HEK293 (cell line): ENCODE data around the gene ZNF768.

ENCODE experiments used
- CTCF ChIA-PET: fragments of 350-600 bp; formaldehyde crosslinking; extraction: SDS; loops from one replicate; lab custom pipeline; 2021; ENCODE audit warnings: antibody characterized with exemption; lab: Yijun Ruan, JAX
- POLR2A ChIA-PET: fragments of 300-600 bp; formaldehyde crosslinking; extraction: SDS; loops from one replicate; lab custom pipeline; 2020; ENCODE audit warnings: antibody characterized with exemption, inconsistent platforms; lab: Yijun Ruan, JAX
- H3K27ac ChIP-seq: fragments of 200-500 bp; sonication (Bioruptor generic); 2 replicates; pipeline ENCODE4 v1.5.1; 2014; ENCODE audit warnings: low read depth, low read length, control low read depth, inconsistent platforms; ENCODE audit errors: extremely low read depth
- H3K36me3 ChIP-seq, 2 experiments: fragments of 200-500 bp in 1 of 2; sonication (Bioruptor generic) in 1 of 2; 1 replicate in 1 of 2; 2 replicates in 1 of 2; pipeline ENCODE4 v1.5.1; 2014 to 2017; ENCODE audit warnings: inconsistent platforms in 2 of 2, low read length in 2 of 2; ENCODE audit not compliant: control insufficient read depth in 2 of 2, insufficient read depth in 1 of 2
- H3K4me1 ChIP-seq: fragments of 200-500 bp; sonication (Bioruptor generic); 2 replicates; pipeline ENCODE4 v1.5.1; 2014; ENCODE audit warnings: mild to moderate bottlenecking, low read length, inconsistent platforms; ENCODE audit not compliant: control insufficient read depth, insufficient read depth
- H3K4me3 ChIP-seq: 2 replicates; pipeline ENCODE4 v1.5.1; 2011; ENCODE audit warnings: low read depth, mild to moderate bottlenecking, control low read depth, low read length, moderate library complexity
- H3K9me3 ChIP-seq: fragments of 200-500 bp; sonication (Bioruptor generic); 2 replicates; pipeline ENCODE4 v1.5.1; 2014; ENCODE audit warnings: low read depth, low read length, inconsistent platforms; ENCODE audit not compliant: control insufficient read depth, insufficient read depth
- GLIS1 ChIP-seq: fragments of 450-650 bp; formaldehyde crosslinking; IDR thresholded peaks from 2 replicates; pipeline ENCODE4 v1.5.1; 2016; ENCODE audit warnings: missing biosample characterization, missing genetic modification characterization
- PATZ1 ChIP-seq: fragments of 450-650 bp; formaldehyde crosslinking; IDR thresholded peaks from 2 replicates; pipeline ENCODE4 v1.5.1; 2016; ENCODE audit warnings: missing biosample characterization, missing genetic modification characterization
- PRDM4 ChIP-seq: fragments of 450-650 bp; formaldehyde crosslinking; IDR thresholded peaks from 2 replicates; pipeline ENCODE4 v1.5.1; 2017; ENCODE audit warnings: missing biosample characterization, missing genetic modification characterization
- SP3 ChIP-seq: fragments of 450-650 bp; formaldehyde crosslinking; IDR thresholded peaks from 2 replicates; pipeline ENCODE4 v1.5.1; 2016; ENCODE audit warnings: missing biosample characterization, missing genetic modification characterization
- SP7 ChIP-seq: fragments of 450-650 bp; formaldehyde crosslinking; IDR thresholded peaks from 2 replicates; pipeline ENCODE4 v1.5.1; 2016; ENCODE audit warnings: missing biosample characterization, missing genetic modification characterization
- ZBTB17 ChIP-seq: fragments of 450-650 bp; formaldehyde crosslinking; IDR thresholded peaks from 2 replicates; pipeline ENCODE4 v1.5.1; 2016; ENCODE audit warnings: missing biosample characterization, missing genetic modification characterization
- ZEB2 ChIP-seq: fragments of 450-650 bp; formaldehyde crosslinking; IDR thresholded peaks from 2 replicates; pipeline ENCODE4 v1.5.1; 2016; ENCODE audit warnings: missing biosample characterization, missing genetic modification characterization
- ZFHX2 ChIP-seq: fragments of 450-650 bp; formaldehyde crosslinking; conservative IDR thresholded peaks from 2 replicates; pipeline ENCODE4 v1.5.1; 2016; ENCODE audit warnings: missing biosample characterization, missing genetic modification characterization
- ZIC2 ChIP-seq: fragments of 450-650 bp; formaldehyde crosslinking; IDR thresholded peaks from 2 replicates; pipeline ENCODE4 v1.5.1; 2016; ENCODE audit warnings: missing biosample characterization, missing genetic modification characterization
- ZNF16 ChIP-seq: fragments of 450-650 bp; formaldehyde crosslinking; IDR thresholded peaks from 2 replicates; pipeline ENCODE4 v1.5.1; 2016; ENCODE audit warnings: low read depth, missing biosample characterization, missing genetic modification characterization
- ZNF174 ChIP-seq: fragments of 450-650 bp; formaldehyde crosslinking; IDR thresholded peaks from 2 replicates; pipeline ENCODE4 v1.5.0; 2017; ENCODE audit warnings: missing biosample characterization, mild to moderate bottlenecking, missing genetic modification characterization
- ZNF2 ChIP-seq: fragments of 450-650 bp; formaldehyde crosslinking; IDR thresholded peaks from 2 replicates; pipeline ENCODE4 v1.5.1; 2016; ENCODE audit warnings: missing biosample characterization, missing genetic modification characterization
- ZNF211 ChIP-seq: fragments of 450-650 bp; formaldehyde crosslinking; IDR thresholded peaks from 2 replicates; pipeline ENCODE4 v1.5.1; 2016; ENCODE audit warnings: low read depth, missing biosample characterization, missing genetic modification characterization
- ZNF274 ChIP-seq, 2 experiments: fragments of 200-500 bp in 1 of 2; fragments of 450-650 bp in 1 of 2; sonication (Bioruptor generic) in 1 of 2; formaldehyde crosslinking in 1 of 2; IDR thresholded peaks; 2 replicates each; pipeline versions ENCODE4 v1.5.1 to v1.6.1; 2014 to 2016; ENCODE audit warnings: borderline replicate concordance in 1 of 2, inconsistent platforms in 1 of 2, low read length in 1 of 2, missing biosample characterization in 1 of 2, missing genetic modification characterization in 1 of 2
- ZNF398 ChIP-seq: fragments of 450-650 bp; formaldehyde crosslinking; IDR thresholded peaks from 2 replicates; pipeline ENCODE4 v1.5.1; 2017; ENCODE audit warnings: missing biosample characterization, missing genetic modification characterization
- ZNF404 ChIP-seq: fragments of 450-650 bp; formaldehyde crosslinking; IDR thresholded peaks from 2 replicates; pipeline ENCODE4 v1.5.1; 2017; ENCODE audit warnings: missing biosample characterization, missing genetic modification characterization
- ZNF623 ChIP-seq: fragments of 450-650 bp; formaldehyde crosslinking; IDR thresholded peaks from 2 replicates; pipeline ENCODE4 v1.5.1; 2016; ENCODE audit warnings: missing biosample characterization, missing genetic modification characterization
- ZNF670 ChIP-seq: fragments of 450-650 bp; formaldehyde crosslinking; IDR thresholded peaks from 2 replicates; pipeline ENCODE4 v1.5.1; 2016; ENCODE audit warnings: missing biosample characterization, missing genetic modification characterization, low read depth
- ZNF777 ChIP-seq: fragments of 450-650 bp; formaldehyde crosslinking; IDR thresholded peaks from 2 replicates; pipeline ENCODE4 v1.5.1; 2017; ENCODE audit warnings: missing biosample characterization, missing genetic modification characterization, borderline replicate concordance
- ZSCAN23 ChIP-seq: fragments of 450-650 bp; formaldehyde crosslinking; IDR thresholded peaks from 2 replicates; pipeline ENCODE4 v1.5.1; 2016; ENCODE audit warnings: missing biosample characterization, missing genetic modification characterization
- ZSCAN30 ChIP-seq: fragments of 450-650 bp; IDR thresholded peaks from 2 replicates; pipeline ENCODE4 v1.5.1; 2018; ENCODE audit warnings: missing biosample characterization, mild to moderate bottlenecking, missing genetic modification characterization, moderate library complexity

The ZNF768 gene

GRCh38 chr16:30552956-30553355, 26.6 kb upstream of the ZNF768 start:
- TF ChIP-seq ZBTB17 (tag by site-specific recombination), result 0 out of 2 replicates have a peak, but pooled peaks have one; percentile 6
- TF ChIP-seq ZNF670 (tag by site-specific recombination), result no peak
- Histone ChIP-seq H3K4me1 (peaks cover 14% of the 10 kb centered on the region), H3K36me3 (peaks cover 9 to 37% of the 10 kb centered on the region in 2 experiments; a peak in 2 of 3 replicates), H3K9me3 (no peaks in the 10 kb centered on the region), H3K4me3 (no peak overlapping the region), H3K27ac (no peak overlapping the region; the same call in 1 of the 2 replicates)
- ChIA-PET CTCF (interaction anchor here (0.6 to 1.1 kb wide), 2 partner anchors 11 to 76 kb away, joined by 3 read pairs; no protein-coding TSS in a partner anchor), POLR2A (interaction anchor here (1.5 to 1.8 kb wide), 3 partner anchors 18 to 26 kb away, joined by 4 to 7 read pairs (median 6); partner anchors contain the start of gene ZNF747)

- ChIA-PET CTCF (interaction anchor here (0.7 kb wide), 1 partner anchor 580 kb away, joined by 6 read pairs; no protein-coding TSS in a partner anchor), POLR2A (interaction anchor here (0.5 to 1.8 kb wide), 7 partner anchors 16 to 332 kb away, joined by 3 to 7 read pairs (median 5); partner anchors contain the start of genes DCTPP1, FBRS, ZNF688 and ZNF747)
- Histone ChIP-seq H3K4me3 (no peak overlapping the region), H3K27ac (no peak overlapping the region), H3K36me3 (peaks cover 9 to 37% of the 10 kb centered on the region in 2 experiments; a peak in 2 of 3 replicates), H3K9me3 (no peaks in the 10 kb centered on the region), H3K4me1 (peaks cover 11% of the 10 kb centered on the region)
- TF ChIP-seq SP3 (tag by site-specific recombination) (no peak), ZSCAN23 (tag by site-specific recombination) (no peak), ZNF274 (IDR thresholded peaks at IDR 0.05; ENCODE audit: low read length) (no peak), ZNF274 (tag by site-specific recombination; IDR thresholded peaks at IDR 0.05; ENCODE audit: borderline replicate concordance) (no peak), ZNF211 (tag by site-specific recombination) (no peak)
Observed at GRCh38 chr16:30551781-30552180, 25.4 kb upstream of the ZNF768 start.

GRCh38 chr16:30548416-30549253, 22.3 kb upstream of the ZNF768 start:
- ChIA-PET CTCF (interaction anchor here (0.7 to 2.6 kb wide), 3 partner anchors 13 to 127 kb away, joined by 3 to 6 read pairs (median 3); no protein-coding TSS in a partner anchor), POLR2A (interaction anchor here (0.9 to 1.3 kb wide), 3 partner anchors 10 to 22 kb away, joined by 3 to 13 read pairs (median 3); partner anchors contain the start of gene ZNF764)
- Histone ChIP-seq H3K27ac (no peak overlapping the region), H3K4me1 (peaks cover 11% of the 10 kb centered on the region), H3K4me3 (no peak overlapping the region), H3K9me3 (no peaks in the 10 kb centered on the region), H3K36me3 (peaks cover 0 to 9% of the 10 kb centered on the region in 2 experiments; a peak in 1 of 3 replicates)
- 0 out of 2 replicates have a peak, but pooled peaks have one; percentile 27 for TF ChIP-seq ZEB2 (tag by site-specific recombination)
- TF ChIP-seq ZBTB17 (tag by site-specific recombination), result no peak
- TF ChIP-seq ZNF16 (tag by site-specific recombination), result no peak
- TF ChIP-seq ZIC2 (tag by site-specific recombination), result peak; percentile 47; the same call in 1 of the 2 replicates
- peak; percentile 49; the same call in 1 of the 2 replicates for TF ChIP-seq PATZ1 (tag by site-specific recombination)
- TF ChIP-seq SP7 (tag by site-specific recombination), result no peak
- TF ChIP-seq ZNF404 (tag by site-specific recombination), result no peak
- TF ChIP-seq GLIS1 (tag by site-specific recombination), result peak; percentile 88
- peak; percentile 48; the same call in 1 of the 2 replicates for TF ChIP-seq ZNF398 (tag by site-specific recombination)
- no peak for TF ChIP-seq ZSCAN30
- no peak for TF ChIP-seq ZNF777 (tag by site-specific recombination)
- no peak for TF ChIP-seq PRDM4
- TF ChIP-seq ZNF174 (tag by site-specific recombination), result no peak
- no peak for TF ChIP-seq ZNF2
- 0 out of 2 replicates have a peak, but pooled peaks have one; percentile 14 for TF ChIP-seq ZNF623 (tag by site-specific recombination)
- peak; percentile 78 for TF ChIP-seq ZFHX2
